GM21825 (cell line): ENCODE measurements around the gene CACYBP.
"Not testable (repeated sequence)": the region's sequence is repeated elsewhere in the genome, so short reads cannot be mapped to it uniquely, and the experiment has no call there.

Experiments used
- ATAC-seq: cut with Tn5 transposase; IDR thresholded peaks from one replicate; pipeline ENCODE4 v1.9.1; 2021; ENCODE audit warnings: mild to moderate bottlenecking, moderate library complexity; ENCODE audit not compliant: unreplicated experiment

Gene CACYBP

DNA sequence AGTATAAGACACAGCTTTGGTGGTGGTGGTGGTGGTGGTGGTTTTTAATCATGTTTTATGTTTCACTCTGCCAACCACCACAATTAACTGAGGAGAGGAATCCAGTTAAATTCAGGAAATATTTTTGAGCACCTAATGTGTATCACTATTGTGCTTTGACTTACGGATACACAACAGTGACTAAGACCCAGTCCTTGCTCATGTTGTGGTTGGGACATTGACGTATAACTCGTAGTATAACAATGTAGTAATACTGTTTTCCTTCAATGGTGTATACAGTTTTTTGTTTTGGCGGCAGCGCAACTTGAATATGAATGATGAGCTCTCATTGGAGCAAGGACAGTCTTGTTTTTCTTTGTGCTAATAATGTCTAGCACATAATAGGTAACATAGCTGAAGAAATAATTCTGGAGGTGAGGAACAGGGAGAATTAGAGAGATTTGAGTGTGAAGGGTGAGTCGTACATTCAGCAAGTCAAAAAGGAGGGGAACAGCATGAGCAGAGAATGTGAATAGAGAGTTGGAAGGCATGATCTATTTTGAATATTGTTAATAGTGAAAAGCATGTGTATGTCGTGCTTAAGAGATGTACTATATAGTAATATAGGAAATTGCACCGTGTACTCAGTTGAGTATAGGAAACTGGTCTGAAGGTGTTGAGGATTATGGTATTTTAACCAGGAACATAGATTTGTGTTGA lies 5.5 kb downstream of the CACYBP start:
- no peak for ATAC-seq

DNA sequence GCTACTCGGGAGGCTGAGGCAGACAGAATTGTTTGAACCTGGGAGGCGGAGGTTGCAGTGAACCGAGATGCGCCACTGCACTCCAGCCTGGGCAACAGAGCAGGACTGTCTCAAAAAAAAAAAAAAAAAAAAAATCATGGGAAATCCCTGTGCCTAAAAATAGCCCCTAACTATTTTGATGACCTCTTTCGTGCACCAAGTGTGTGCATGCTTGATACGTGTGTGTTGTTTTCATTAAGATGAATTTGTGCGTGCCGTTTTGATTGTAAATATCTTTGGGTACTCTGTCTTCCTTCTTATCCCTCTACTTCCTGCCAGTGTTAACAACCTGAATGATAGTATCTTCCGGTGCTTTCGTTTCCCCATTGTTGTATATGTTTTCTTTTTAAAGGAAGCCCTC lies 9.8 kb downstream of the CACYBP start:
- ATAC-seq = no peak

DNA sequence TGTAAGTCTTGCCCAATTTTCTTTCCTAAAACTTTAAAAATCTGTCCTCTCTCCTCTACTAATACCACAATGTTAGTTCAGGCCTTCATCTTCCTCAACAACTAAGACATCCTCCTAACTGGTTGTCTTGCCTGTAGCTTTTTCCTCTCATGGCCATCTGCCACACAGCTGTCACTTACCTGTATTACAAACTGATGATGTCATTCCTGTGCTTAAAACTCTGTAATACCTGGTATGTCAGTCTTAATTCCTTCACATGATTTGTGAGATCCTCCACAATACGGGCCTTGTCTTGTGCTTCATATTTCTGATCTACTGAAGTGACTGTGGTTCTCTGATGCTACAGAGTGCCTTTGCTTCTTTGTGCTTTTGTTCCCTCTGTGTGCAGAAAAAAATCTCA lies 13.7 kb downstream of the CACYBP start:
- ATAC-seq = no peak

DNA sequence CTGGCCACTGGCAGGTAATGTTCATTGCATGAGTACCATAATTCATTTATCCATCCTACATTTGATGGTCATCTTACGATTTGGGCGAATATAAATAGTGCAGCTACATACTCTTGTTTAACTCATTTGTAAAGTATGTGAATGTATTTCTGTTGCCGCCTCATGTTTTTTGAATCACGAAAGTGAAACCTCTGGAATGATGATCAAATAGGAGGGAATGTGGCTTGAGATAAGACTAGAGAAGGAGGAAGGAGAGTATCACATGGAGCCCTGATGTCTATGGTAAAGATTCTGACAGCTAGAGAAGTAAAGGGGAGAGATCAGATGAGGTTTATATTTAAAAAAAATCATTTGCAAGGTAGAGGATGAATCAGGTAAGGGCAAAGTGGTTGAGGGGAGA lies 15.5 kb downstream of the CACYBP start:
- no peak for ATAC-seq

DNA sequence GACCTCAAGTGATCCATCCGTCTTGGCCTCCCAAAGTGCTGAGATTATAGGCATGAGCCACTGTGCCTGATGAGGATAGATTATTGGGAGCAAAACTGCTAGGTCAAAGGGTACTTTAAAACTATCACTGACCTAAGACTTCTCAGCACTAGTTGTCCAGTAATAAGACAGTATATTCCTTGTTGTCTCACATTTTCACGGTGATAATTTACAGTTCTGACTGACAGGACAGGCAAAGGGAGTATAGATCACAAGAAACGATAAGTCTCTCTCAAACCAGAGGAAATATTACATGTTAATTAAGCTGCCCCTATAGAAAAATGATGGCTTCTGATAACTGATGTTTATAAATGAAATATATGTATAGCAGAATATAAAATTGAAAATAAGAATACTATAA lies 19.8 kb downstream of the CACYBP start:
- ATAC-seq = no peak

DNA sequence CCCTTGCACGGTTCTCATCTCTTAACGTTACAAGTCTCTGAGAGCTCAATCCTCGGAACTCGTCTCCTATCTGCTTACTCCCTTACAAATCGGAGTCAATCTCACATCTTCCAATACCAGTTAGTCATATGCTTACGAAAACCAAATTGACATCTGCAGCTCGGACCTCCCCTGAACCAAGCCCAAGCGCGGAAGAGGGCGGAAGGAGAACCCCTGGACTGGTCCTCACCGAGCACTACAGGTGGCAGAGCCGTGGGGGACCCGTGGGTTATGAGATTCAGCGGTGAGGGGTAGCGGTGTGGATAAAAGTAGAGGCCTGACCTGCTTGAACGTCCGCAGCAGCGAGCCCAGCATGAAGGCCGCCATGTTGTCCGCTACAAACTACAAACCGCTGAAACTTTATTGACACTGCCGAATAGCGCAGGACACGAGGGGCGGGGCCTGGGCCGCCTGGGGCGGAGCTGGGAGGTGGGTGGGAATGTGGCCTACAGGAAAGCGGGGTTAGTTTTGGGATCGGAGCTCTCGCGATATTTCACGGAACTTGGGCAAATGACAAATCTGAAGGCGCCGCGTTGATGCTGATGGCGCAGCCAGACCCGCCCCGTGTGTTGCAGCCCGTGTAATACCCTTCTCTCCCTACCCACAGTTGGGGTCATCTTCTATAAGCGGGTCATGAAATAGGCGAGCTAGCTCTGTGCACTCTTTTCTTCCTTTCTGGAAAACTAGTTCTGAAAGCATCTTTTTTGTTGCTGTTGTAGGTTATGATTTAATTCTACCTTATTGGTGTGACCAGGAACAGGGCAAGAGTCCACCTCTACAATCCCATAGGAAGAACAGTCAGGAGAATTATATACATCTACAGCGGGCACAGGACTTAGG lies 23.5 kb downstream of the CACYBP start, which contains the start of gene MRPS14:
TSS of gene MRPS14 (minus strand) at position 383 of the 879 bp plus-strand sequence. CDS start at position 366, 17 bp downstream.
- peak; percentile 92 for ATAC-seq

DNA sequence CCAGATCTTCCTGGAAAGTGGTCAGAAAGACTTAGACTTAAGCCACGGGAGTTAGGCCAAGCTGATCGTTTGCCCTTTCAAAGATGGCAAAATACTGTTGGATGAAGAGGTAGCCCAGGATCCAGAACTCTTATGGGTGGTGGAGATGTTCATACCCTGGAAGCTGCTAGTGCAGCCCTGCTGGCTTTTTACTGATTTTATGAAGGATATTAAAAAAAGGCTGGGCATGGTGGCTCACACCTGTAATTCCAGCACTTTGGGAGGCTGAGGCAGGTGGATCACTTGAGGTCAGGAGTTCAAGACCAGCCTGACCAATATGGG lies 24.1 kb downstream of the CACYBP start:
- ATAC-seq = peak; percentile 3

DNA sequence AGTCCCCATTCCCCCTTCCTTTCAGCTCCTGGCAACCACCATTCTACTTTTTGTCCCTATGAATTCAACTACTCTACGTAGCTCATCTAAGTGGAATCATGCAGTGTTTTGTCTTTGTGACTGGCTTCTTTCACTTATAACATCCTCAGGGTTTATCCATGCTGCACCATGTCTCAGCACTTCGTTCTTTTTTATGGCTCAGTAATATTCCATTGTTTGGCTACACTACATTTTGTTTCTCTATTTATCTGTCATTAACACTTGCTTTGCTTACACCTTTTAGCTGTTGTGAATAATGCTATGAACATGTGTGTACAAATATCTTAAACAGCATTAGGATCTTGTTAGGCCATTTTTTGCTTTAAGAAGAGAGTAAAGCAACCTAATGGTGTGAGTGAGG lies 25.0 kb downstream of the CACYBP start:
- no peak for ATAC-seq

DNA sequence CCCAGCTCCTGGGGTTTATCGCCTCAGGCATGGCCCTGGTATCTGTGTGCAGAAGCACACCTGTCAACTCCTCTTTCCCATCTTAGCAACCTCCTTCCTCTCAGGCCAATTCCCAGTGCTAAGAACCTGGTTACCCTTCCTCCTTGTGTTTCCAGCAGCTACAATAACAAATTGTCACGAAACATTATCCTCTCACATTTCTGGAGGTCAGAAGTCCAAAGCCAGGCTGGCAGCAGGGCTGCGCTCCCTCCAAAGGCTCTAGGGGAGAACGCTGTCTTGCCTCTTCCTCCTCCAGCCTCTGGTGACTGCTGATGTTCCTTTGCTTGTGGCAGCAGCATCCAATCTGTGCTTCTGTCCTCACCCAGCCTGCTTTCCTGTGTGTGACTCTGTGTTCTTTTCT lies 34.2 kb downstream of the CACYBP start:
- no peak for ATAC-seq

DNA sequence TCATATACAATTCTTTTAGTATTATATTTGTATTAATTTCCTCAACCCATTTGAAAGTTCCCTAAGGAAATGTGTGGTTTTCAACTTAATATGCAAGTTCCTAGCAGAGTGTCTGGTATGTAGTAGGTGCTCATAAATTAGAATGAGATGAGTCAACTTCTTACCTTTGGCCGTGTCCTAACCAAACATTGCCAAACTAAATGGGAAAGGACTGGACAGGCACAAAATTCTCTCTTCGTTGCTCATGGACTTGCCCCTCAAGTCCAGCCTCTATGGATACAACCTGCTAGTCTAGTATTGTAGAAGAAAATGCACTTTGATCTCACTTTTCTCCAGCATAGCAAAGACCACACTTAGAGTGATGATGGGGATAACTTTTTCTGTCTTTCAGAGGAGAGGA lies 35.0 kb downstream of the CACYBP start:
- ATAC-seq = no peak

DNA sequence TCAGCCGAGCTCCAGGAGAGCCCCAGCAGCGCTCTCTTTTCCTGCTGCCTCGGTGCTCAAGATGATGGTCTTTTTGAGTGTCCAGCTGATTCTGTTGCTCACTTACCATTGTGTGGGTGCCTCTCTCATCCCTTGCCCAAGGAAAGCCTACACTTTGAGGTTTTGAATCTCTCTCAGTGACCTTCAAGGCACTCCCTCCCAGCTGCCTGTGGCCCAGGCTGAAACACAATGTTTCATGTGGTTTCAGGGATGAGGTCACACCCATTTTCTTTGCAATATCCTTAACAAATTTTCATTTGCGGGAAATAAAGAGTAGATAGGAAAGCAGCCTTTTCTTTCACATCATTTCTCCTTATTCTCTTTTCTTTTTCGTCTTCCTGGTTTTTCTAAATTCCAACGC lies 36.1 kb downstream of the CACYBP start:
- ATAC-seq = no peak

DNA sequence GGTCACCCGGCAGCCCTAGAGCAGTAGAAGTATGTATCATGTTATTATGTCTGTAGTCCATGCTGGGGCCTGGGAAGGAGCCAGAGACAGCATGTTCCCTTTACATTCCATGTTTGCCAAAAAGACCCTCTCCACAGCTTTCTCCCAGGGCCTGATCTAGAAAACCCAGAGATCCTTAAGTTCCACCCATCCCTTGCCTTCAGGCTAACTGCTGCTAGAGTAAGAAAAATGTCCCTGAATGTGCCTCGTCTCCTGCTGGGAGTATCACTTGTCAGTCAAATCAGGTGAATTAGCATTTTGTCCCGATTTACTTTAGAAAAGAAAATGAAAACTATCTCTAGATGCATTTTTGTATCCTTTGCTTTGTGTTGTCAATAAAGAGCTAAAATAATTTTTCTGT lies 36.7 kb downstream of the CACYBP start:
- no peak for ATAC-seq

DNA sequence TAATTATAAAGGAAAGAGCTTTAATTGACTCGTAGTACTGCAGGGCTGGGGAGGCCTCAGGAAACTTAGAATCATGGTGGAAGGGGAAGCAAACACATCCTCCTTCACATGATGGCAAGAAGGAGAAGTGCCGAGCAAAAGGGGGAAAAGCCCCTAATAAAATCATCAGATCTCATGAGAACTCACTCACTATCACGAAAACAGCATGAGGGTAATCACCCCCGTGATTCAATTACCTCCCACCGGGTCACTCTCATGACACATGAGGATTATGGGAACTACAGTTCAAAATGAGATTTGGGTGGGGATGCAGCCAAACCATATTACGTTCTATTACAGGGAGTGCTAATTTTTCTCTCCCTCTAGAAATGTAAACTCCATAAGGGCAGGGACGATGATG lies 37.7 kb downstream of the CACYBP start:
- no peak for ATAC-seq

DNA sequence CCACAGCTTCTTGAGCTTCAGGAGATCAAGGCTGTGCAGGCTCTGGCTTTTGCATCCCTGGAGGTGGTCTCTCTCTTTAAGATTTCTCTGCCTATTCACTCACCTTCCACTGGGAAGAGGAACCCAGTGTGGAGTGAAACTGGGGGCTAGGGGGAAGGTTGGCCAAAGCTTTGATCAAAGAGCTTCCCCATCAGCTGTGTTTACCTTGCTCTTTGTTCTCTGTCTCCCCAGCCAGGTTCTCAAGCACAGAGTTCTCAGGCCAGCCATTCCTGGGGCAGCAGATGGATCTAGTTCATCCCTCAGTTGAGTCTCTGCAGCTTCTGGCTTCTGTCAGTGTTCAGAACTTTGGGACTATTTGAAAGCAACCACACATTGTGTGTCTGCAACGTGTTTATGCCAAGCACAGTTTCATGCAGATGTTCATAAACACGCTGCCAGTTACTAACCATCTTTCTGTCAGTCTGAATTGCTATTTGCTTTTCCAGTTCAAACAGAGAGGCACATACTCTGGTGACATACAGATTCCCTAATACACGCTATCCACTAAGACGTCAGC lies 40.7 kb downstream of the CACYBP start:
- ATAC-seq = no peak

DNA sequence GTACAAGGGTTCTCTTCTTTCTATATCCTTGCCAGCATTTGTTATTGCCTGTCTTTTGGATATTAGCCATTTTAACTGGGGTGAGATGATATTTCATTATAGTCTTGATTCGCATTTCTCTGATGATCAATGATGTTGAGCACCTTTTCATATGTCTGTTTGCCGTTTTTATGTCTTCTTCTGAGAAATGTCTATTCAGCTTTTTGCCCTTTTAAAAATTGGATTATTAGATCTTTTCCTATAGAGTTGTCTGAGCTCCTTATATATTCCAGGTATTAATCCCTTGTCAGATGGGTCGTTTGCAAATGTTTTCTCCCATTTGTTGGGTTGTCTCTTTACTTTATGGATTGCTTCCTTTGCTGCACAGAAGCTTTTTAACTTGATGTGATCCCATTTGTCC lies 42.9 kb downstream of the CACYBP start:
- no peak for ATAC-seq

DNA sequence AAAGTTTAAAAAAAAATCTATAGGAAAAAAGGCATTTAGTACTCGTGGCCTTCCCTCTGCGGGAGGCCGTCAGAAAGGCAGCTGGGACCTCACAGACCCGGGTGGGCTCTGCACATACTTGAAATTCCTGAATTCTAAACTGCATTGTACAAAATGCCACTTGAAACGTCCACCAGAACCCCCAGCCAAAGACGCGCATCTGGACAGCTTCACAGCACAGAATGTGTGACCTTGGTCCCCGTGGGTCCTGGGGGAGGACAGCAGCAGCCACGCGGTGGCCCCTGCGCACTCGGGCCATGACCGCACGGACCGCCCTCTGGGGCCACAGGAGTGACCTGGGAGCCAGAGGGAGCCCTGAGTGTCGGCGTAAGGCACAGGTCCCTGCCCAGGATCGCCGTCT lies 44.1 kb downstream of the CACYBP start:
- no peak for ATAC-seq

DNA sequence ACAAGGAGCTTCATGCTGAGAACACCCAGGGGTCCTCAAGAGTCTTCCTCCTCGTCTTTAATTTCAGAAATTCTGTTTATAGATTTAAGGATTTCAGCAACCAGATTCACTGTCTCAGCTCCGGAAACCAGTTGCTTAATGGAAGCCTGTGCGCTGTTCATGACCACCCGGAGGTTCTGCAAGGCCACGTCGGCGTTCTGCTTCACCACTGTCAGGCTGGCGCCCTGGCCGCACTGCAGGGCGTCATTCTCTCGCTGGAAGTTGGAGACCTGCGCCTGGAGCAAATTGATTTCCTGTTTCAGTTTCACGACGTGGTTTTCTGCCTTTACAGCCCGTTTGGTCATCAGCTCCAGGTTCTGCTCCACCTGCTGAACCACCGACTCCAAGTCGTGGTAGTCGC lies 44.8 kb downstream of the CACYBP start:
- not testable (repeated sequence) for ATAC-seq

DNA sequence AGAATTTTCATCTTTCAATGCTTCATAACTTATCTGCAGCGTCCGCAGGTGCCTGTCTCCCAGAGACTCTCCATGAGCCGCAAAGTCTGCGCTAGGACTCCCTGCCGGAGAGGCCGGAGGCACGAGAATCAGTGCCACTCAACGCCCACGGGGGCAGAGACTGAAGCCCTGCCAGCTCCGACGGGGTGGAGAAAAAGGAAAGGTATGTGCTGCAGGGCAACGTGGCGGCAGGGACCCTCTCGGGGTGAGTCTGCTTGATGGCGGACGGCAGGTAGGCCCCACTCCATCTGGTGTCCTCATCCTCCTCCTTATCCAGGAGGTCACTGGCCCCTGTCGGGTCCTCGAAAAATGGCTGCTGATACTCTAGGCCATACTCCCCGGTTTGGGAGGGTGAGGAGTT lies 45.4 kb downstream of the CACYBP start:
- no peak for ATAC-seq

DNA sequence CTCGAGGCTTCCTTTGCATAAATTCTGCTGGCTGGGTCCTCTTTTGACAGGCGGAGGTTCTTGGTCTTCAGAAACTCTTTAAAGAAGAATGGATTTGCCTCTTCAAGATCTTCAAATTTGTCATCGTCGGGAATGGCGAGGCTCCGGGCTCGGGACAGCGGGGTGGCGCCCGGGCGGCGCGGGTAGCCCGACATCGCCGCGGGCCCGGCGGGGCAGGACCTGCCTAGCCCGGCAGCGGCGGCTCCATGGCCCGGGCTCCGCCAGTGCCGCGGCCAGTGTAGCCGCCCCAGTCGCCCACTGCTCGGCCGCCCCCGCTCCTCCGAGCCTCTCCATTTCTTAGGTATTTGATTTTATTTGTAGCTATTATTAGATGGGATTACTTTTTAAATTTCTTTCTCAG lies 45.8 kb downstream of the CACYBP start:
- no peak for ATAC-seq

DNA sequence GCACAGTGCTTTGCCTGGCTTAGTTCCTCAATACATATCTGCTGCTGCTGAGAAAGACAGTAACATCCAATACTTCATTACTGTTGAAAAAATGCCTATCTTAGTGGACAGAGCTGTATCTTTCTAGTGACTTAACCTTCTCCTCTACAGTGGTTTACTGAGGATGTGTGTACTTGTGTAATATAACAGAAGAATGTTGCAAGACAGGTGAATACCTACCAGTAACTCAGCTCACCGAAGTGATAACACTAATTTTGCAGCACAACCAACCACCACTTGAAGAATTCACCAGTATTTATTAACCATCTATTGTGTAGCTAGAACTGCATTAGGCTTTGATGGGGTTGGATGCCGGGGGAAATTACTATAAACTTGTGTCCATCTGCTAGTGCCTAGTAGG lies 51.2 kb downstream of the CACYBP start:
- ATAC-seq = no peak

DNA sequence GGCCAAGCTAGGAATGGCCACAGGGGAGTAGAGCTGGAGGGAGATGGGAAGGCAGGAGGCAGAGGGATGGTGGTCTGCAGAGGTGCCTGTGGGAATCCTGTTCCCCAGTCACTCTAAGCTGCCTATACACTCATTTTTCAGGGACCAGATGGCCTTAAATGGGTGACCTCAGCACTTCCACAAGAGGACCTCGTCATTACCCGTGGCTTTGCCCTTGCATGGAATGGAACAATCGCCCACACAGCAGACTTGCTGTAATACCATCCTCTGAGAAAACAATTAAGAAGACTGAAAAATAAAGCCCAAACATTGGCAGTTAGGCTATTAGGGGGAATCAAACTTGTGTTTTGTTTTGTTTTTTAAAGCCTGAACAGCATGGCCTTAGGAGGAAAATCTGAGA lies 55.0 kb downstream of the CACYBP start:
- no peak for ATAC-seq
